Ovary (tissue), 9 donors: ENCODE measurements around the gene PKP2. TPM values are rescaled to one million over a fixed set of nuclear protein-coding genes. Genes with fewer than 3 reads are reported as not detected.

ENCODE experiments used
- DNase-seq, 5 donors: peaks; one replicate each; pipeline ENCODE4 v3.0.0-alpha.2; 2019 to 2020
- H3K27ac ChIP-seq, 2 donors: fragments of 200-600 bp; one replicate each; pipeline versions ENCODE4 v1.5.1 to v1.8.0; 2019 to 2022
- H3K27me3 ChIP-seq: fragments of 200-600 bp; one replicate; pipeline ENCODE4 v1.8.0; 2022
- H3K36me3 ChIP-seq: fragments of 200-600 bp; sonication (generic); one replicate; pipeline ENCODE4 v1.5.1; 2019
- H3K4me1 ChIP-seq: one replicate; pipeline ENCODE4 v1.8.1; 2013; ENCODE audit warnings: mild to moderate bottlenecking, moderate library complexity; ENCODE audit not compliant: insufficient read depth
- H3K4me3 ChIP-seq: fragments of 200-600 bp; sonication (generic); one replicate; pipeline ENCODE4 v1.5.1; 2017
- H3K9me3 ChIP-seq, 2 donors: fragments of 200-600 bp in 1 of 2; sonication (generic) in 1 of 2; one replicate each; pipeline versions ENCODE4 v1.5.1 to v1.8.1; 2013 to 2019; ENCODE audit warnings: mild to moderate bottlenecking in 1 of 2, moderate library complexity in 1 of 2
- EP300 ChIP-seq: sonication (generic); formaldehyde crosslinking; IDR thresholded peaks from one replicate; pipeline ENCODE4 v1.6.1; 2017; ENCODE audit warnings: antibody characterized with exemption
- POLR2A ChIP-seq: fragments of 450-650 bp; IDR thresholded peaks from one replicate; pipeline ENCODE4 v1.6.1; 2017; ENCODE audit warnings: antibody characterized with exemption, mild to moderate bottlenecking, moderate library complexity
- WGBS, 3 donors: extraction: QIAGEN DNeasy Blood & Tissue Kit in 1 of 3; methylation state at CpG; one replicate each; pipeline versions ENCODE4 v1.1.5 to v1.1.7; 2013 to 2017; 5-methylcytosine and 5-hydroxymethylcytosine counted together
- intact Hi-C, 4 donors: fragments of 100-400 bp; cut with DNase I; formaldehyde crosslinking; loops; one replicate each; pipeline versions ENCODE4 v1.11.0 to v1.15.1; 2022 to 2023
- polyA plus RNA-seq, 2 donors: library from polyadenylated mRNA; stranded (reverse); fragments of 200-250 nt in 1 of 2; fragments of 350-450 nt in 1 of 2; fragmentation: Illumina TruSeq in 1 of 2; extraction: RNeasy Lipid Tissue Mini Kit (QIAGEN cat#74804) in 1 of 2; gene quantifications; one replicate each; pipeline ENCODE4 v1.2.3, GENCODE V29; 2013 to 2014
- total RNA-seq, 7 donors: library from RNA; depleted of rRNA in 2 of 7; stranded (reverse); fragments of >200 nt in 2 of 7; fragmentation: NEBNext Ultra II Directional in 3 of 7; extraction: Animal tissue kit (Norgen Biotek cat#: 25700) in 3 of 7; gene quantifications; one replicate each; pipeline versions ENCODE4 v1.1.0 to v1.2.4, GENCODE V29; 2016 to 2023
- TF ChIP-seq, protein P1 (sequence below), 3 donors: fragments of 450-650 bp in 2 of 3; fragments of 200-600 bp in 1 of 3; IDR thresholded peaks; one replicate each; pipeline versions ENCODE4 v1.5.1 to v1.8.0; 2016 to 2022; ENCODE audit warnings: antibody characterized with exemption in 3 of 3, mild to moderate bottlenecking in 1 of 3
- donor health status: DM: no; HTN: no; CAD: no; lungs with moderate emphysema.
- donor health status: DM: no; HTN: no; CAD: no.
- donor health status: Bipolar disorder and iron deficiency.
- donor health status: DM: yes; HTN: yes; CAD: no.
- donor health status: DM: no; HTN: no; CAD: no.
- donor health status: DM: yes; HTN: yes; CAD: no.

PKP2 gene
- total and polyA plus RNA-seq, 9 donors, result 7.4 to 124 (median 26.9) TPM

- intact Hi-C loops, result loop anchor here in 3 of 4 donors (1.0 to 5.0 kb wide), 2 partner anchors 162 to 163 kb away; partner anchors contain the start of gene YARS2 (in 2 of the 3)
- peak in 4 of 5 donors; percentile 23 to 40 (median 29) for DNase-seq
- H3K27ac ChIP-seq, result no peak overlapping the region
- WGBS, 3 donors, result 29 to 41% (median 32%) methylated on average over 11 of the region's 11 CpGs
- TF ChIP-seq EP300, result no peak
- TF ChIP-seq, protein P1, sequence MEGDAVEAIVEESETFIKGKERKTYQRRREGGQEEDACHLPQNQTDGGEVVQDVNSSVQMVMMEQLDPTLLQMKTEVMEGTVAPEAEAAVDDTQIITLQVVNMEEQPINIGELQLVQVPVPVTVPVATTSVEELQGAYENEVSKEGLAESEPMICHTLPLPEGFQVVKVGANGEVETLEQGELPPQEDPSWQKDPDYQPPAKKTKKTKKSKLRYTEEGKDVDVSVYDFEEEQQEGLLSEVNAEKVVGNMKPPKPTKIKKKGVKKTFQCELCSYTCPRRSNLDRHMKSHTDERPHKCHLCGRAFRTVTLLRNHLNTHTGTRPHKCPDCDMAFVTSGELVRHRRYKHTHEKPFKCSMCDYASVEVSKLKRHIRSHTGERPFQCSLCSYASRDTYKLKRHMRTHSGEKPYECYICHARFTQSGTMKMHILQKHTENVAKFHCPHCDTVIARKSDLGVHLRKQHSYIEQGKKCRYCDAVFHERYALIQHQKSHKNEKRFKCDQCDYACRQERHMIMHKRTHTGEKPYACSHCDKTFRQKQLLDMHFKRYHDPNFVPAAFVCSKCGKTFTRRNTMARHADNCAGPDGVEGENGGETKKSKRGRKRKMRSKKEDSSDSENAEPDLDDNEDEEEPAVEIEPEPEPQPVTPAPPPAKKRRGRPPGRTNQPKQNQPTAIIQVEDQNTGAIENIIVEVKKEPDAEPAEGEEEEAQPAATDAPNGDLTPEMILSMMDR (IDR thresholded peaks at IDR 0.05), result peak in 2 of 3 donors; percentile 21 to 68
- H3K4me1 ChIP-seq, result peaks cover 2% of the 10 kb centered on the region
- no peaks in the 10 kb centered on the region for H3K36me3 ChIP-seq
- no peaks in the 10 kb centered on the region for H3K27me3 ChIP-seq
- no peaks in the 10 kb centered on the region for H3K9me3 ChIP-seq
- no peak overlapping the region for H3K4me3 ChIP-seq
Observed at GRCh38 chr12:32918890-32919801, 22.6 kb upstream of the PKP2 start.

DNA sequence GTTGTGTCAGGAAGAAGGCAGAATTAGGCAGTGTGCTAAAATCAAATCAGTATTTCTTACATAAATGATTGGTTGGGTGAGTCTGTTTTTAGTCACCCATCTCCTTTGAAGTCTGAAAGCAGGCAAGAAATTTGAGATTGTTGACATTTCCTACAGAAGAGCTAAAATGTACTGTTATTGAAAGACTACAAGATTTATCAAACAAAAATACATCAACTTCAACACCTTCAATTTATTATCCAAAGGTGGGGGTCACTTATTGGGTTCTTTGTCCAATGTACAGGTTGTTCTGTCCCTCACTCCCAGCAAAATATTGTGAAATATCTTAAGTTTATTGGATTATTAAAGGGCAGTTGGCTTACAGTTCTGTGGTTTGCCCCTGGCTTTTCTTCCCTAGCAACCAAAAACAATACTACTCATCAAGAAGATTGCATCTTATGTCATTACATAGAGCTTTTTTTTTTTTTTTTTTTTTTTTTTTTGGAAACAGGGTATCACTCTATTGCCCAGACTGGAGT lies 20.6 kb upstream of the PKP2 start:
- TF ChIP-seq POLR2A (no peak), EP300 (no peak)
- TF ChIP-seq, protein P1 (IDR thresholded peaks at IDR 0.05), result no peak
- no peaks in the 10 kb centered on the region for H3K36me3 ChIP-seq
- intact Hi-C loops, result loop anchor here in 2 of 4 donors (5.0 kb wide), 1 partner anchor 160 kb away; the partner anchor contains the start of gene YARS2 (in 2 of the 2)
- H3K27me3 ChIP-seq, result no peaks in the 10 kb centered on the region
- DNase-seq, result peak in 1 of 5 donors; percentile 12
- no peak overlapping the region for H3K27ac ChIP-seq
- H3K9me3 ChIP-seq, result no peaks in the 10 kb centered on the region
- H3K4me3 ChIP-seq, result no peak overlapping the region
- H3K4me1 ChIP-seq, result peaks cover 2% of the 10 kb centered on the region

- DNase-seq, result no peak
- no peak for TF ChIP-seq POLR2A
- TF ChIP-seq, protein P1 (IDR thresholded peaks at IDR 0.05), result no peak
- no peak for TF ChIP-seq EP300
- H3K27me3 ChIP-seq, result no peaks in the 10 kb centered on the region
- no peak overlapping the region for H3K27ac ChIP-seq
- intact Hi-C loops, result no loop called here
- H3K36me3 ChIP-seq, result no peaks in the 10 kb centered on the region
- no peaks in the 10 kb centered on the region for H3K9me3 ChIP-seq
- 86 to 94% (median 91%) methylated on average over 10 of the region's 10 CpGs for WGBS, 3 donors
- H3K4me3 ChIP-seq, result no peak overlapping the region
- H3K4me1 ChIP-seq, result no peaks in the 10 kb centered on the region
Observed at GRCh38 chr12:32907898-32908476, 11.4 kb upstream of the PKP2 start.

GRCh38 chr12:32907166-32907565 lies 10.6 kb upstream of the PKP2 start:
- WGBS, 3 donors, result 78 to 98% (median 88%) methylated on average over 2 of the region's 2 CpGs
- Histone ChIP-seq H3K27me3 (no peaks in the 10 kb centered on the region), H3K36me3 (no peaks in the 10 kb centered on the region), H3K4me3 (no peak overlapping the region), H3K4me1 (no peaks in the 10 kb centered on the region), H3K27ac (no peak overlapping the region), H3K9me3 (no peaks in the 10 kb centered on the region)
- no peak for DNase-seq
- intact Hi-C loops, result no loop called here
- TF ChIP-seq, protein P1 (IDR thresholded peaks at IDR 0.05), result no peak
- TF ChIP-seq EP300 (no peak), POLR2A (no peak)
